GM23248 (cell line): ENCODE results near the gene EVC. TPM values are rescaled to one million over a fixed set of nuclear protein-coding genes. Genes with fewer than 3 reads are reported as not detected.

Experiments
- DNase-seq: peaks from one replicate; pipeline ENCODE4 v3.0.0-alpha.2; 2015
- H2AFZ ChIP-seq: fragments of 200-600 bp; sonication (generic); 2 replicates; pipeline ENCODE4 v1.6.1; 2016; ENCODE audit warnings: antibody characterized with exemption
- H3F3A ChIP-seq: fragments of 200-600 bp; sonication (generic); 2 replicates; pipeline ENCODE4 v1.6.1; 2016; ENCODE audit warnings: mild to moderate bottlenecking, antibody characterized with exemption, mixed run types; ENCODE audit not compliant: insufficient read depth
- H3K27ac ChIP-seq: fragments of 200-600 bp; sonication (generic); 2 replicates; pipeline ENCODE4 v1.5.1; 2016; ENCODE audit warnings: mild to moderate bottlenecking
- H3K27me3 ChIP-seq: fragments of 200-600 bp; sonication (generic); replicated peaks from 2 replicates; pipeline ENCODE4 v1.6.1; 2016; ENCODE audit warnings: mild to moderate bottlenecking; ENCODE audit not compliant: insufficient read depth
- H3K36me3 ChIP-seq: fragments of 200-600 bp; sonication (generic); 2 replicates; pipeline ENCODE4 v1.6.1; 2016; ENCODE audit warnings: low read depth, mild to moderate bottlenecking
- H3K4me1 ChIP-seq: fragments of 200-600 bp; sonication (generic); 2 replicates; pipeline ENCODE4 v1.6.1; 2016; ENCODE audit warnings: mild to moderate bottlenecking; ENCODE audit not compliant: insufficient read depth
- H3K4me2 ChIP-seq: fragments of 200-600 bp; sonication (generic); one replicate; pipeline ENCODE4 v1.6.1; 2016; ENCODE audit warnings: mild to moderate bottlenecking; ENCODE audit not compliant: unreplicated experiment
- H3K4me3 ChIP-seq: fragments of 200-600 bp; sonication (generic); 2 replicates; pipeline ENCODE4 v1.5.1; 2016; ENCODE audit warnings: mild to moderate bottlenecking
- H3K79me2 ChIP-seq: fragments of 200-600 bp; sonication (generic); 2 replicates; pipeline ENCODE4 v1.6.1; 2016; ENCODE audit warnings: mild to moderate bottlenecking; ENCODE audit not compliant: insufficient read depth
- H3K9ac ChIP-seq: fragments of 200-600 bp; sonication (generic); 2 replicates; pipeline ENCODE4 v1.6.1; 2016; ENCODE audit warnings: mild to moderate bottlenecking
- H3K9me2 ChIP-seq: fragments of 200-600 bp; sonication (generic); 2 replicates; pipeline ENCODE4 v1.6.1; 2016; ENCODE audit warnings: mixed run types, mild to moderate bottlenecking, moderate library complexity; ENCODE audit not compliant: insufficient read depth
- H3K9me3 ChIP-seq: fragments of 200-600 bp; sonication (generic); one replicate; pipeline ENCODE4 v1.6.1; 2017; ENCODE audit warnings: low read depth
- H4K20me1 ChIP-seq: fragments of 200-600 bp; sonication (generic); 2 replicates; pipeline ENCODE4 v1.6.0; 2016; ENCODE audit not compliant: insufficient read depth
- EZH2 ChIP-seq: fragments of 200-600 bp; sonication (generic); IDR thresholded peaks from 2 replicates; pipeline ENCODE4 v1.6.1; 2018; ENCODE audit warnings: antibody characterized with exemption, mild to moderate bottlenecking; ENCODE audit not compliant: insufficient read depth, poor library complexity, severe bottlenecking
- EZH2phosphoT487 ChIP-seq: fragments of 200-600 bp; sonication (generic); IDR thresholded peaks from 2 replicates; pipeline ENCODE4 v1.6.1; 2018; ENCODE audit warnings: antibody characterized with exemption, moderate library complexity, mild to moderate bottlenecking, low read depth; ENCODE audit not compliant: insufficient read depth
- WGBS, 2 experiments: methylation state at CpG; one replicate each; pipeline ENCODE4 v1.1.6; 2015 to 2017; ENCODE audit warnings: low lambda C conversion rate in 2 of 2, low coverage in 1 of 2; ENCODE audit errors: missing lambda C conversion rate in 2 of 2; 5-methylcytosine and 5-hydroxymethylcytosine counted together
- in situ Hi-C: fragments of 300-500 bp; cut with MboI; formaldehyde crosslinking; loops from 2 replicates; pipeline ENCODE4 v1.15.0; 2020
- polyA plus RNA-seq: library from polyadenylated mRNA; unstranded; fragments of >200 nt; fragmentation: Nextera tagmentation; extraction: Ambion mirVana; gene quantifications from 2 replicates; pipeline ENCODE4 v1.2.1, GENCODE V29; 2016
- total RNA-seq: library from RNA; depleted of rRNA; stranded (reverse); fragments of >200 nt; shearing (Covaris generic); gene quantifications from 2 replicates; pipeline ENCODE4 v1.2.3, GENCODE V29; 2014

EVC gene
- total and polyA plus RNA-seq, 2 experiments from 2014 or later: 4.0 to 56.2 TPM

DNA sequence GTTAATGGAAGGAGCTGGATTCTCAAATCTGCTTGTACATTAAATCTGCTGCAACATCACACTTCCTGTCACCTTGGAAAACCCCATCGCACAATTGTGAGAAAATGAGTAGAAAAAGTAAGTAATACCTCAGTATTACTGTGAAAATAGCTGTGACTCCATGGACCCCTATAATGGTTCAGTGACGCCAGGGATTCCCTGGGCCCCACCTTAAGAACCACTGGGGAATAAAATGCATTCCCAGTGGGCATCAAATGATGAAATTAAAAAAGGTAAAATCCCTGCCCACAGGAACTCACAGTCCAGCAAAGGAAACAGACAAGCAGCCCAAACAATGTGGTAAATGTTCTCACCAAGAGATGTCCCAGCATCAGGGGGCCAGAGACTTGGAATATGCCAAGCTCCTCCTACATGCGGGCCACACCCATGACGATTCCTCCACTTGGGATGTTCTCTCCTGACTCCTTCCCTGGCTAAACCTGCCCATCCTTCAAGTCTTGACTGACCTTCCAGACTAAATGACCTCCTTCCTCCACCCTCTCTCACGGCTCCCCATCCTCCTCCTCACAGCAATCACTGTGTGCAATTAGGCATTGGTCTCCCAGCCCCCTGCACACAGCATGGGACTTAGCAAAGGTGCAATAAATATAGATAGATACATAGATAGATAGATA lies 5.2 kb upstream of the EVC start:
- DNase-seq: no peak
- TF ChIP-seq EZH2phosphoT487 (no peak), EZH2 (no peak)

DNA sequence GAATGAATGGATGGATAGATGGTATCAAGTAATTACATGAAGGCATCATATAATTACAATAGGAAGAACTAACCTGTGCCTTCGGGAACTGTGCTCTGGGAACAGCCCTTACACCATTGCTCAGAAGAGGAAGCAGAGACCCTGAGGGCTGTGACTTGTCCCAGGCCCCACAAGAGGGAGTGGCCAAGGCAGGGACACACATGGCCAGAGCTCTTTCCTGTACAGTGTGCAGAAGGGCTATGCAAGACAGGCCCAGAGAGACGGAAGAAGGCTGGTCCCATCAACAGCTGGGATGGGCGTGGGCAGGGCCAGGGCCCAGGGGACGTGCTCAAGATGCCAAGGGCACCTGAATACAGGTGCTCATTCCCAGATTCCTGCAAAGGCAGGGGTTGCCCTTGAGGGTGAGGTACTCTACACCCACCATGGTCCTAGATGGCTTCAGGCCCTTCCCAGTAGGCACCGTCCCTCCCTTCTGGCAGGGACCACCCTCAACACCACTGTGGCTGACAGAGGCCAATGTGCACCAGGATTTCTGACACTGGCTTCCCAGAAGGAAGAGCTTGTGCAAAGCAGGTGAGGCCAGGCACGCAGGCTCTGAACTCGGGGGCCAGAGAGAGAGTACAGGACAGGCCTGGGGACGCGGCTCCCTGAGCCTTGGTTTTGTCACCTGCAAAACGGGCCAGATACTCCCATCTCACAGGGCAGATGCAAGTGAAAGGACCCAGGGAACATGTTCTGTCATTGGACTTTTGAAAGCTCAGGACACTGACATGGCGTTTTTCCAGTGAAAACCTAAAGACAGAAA lies 4.3 kb upstream of the EVC start:
- Histone ChIP-seq H3K27ac (no peak overlapping the region), H3K79me2 (peaks cover 48% of the 10 kb centered on the region), H4K20me1 (no peaks in the 10 kb centered on the region), H3K9me3 (no peaks in the 10 kb centered on the region), H3K4me2 (peak overlapping the region; percentile 86), H3K27me3 (no peaks in the 10 kb centered on the region), H3F3A (peaks cover 21% of the 10 kb centered on the region), H3K9me2 (no peaks in the 10 kb centered on the region), H2AFZ (no peak overlapping the region), H3K9ac (no peak overlapping the region), H3K4me1 (peaks cover 30% of the 10 kb centered on the region), H3K36me3 (peaks cover 5% of the 10 kb centered on the region; the same call in 1 of the 2 replicates), H3K4me3 (peak overlapping the region; percentile 76; the same call in 1 of the 2 replicates)
- in situ Hi-C loops: no loop called here
- 91 to 93% methylated on average over 11 of the region's 11 CpGs for WGBS, 2 experiments
- DNase-seq: no peak
- no peak for TF ChIP-seq EZH2phosphoT487
- TF ChIP-seq EZH2: no peak

More for the DNA sequence above, 5.2 kb upstream of the EVC start:
- H3K9ac ChIP-seq: no peak overlapping the region
- no peak overlapping the region for H2AFZ ChIP-seq
- H4K20me1 ChIP-seq: no peaks in the 10 kb centered on the region
- WGBS, 2 experiments: 52 to 64% methylated on average over 5 of the region's 5 CpGs
- H3K4me3 ChIP-seq: no peak overlapping the region
- H3K9me3 ChIP-seq: no peaks in the 10 kb centered on the region
- no peak overlapping the region for H3K4me2 ChIP-seq
- H3K79me2 ChIP-seq: peaks cover 50% of the 10 kb centered on the region
- no peak overlapping the region for H3K27ac ChIP-seq
- H3F3A ChIP-seq: peaks cover 20% of the 10 kb centered on the region
- H3K36me3 ChIP-seq: peaks cover 5% of the 10 kb centered on the region; the same call in 1 of the 2 replicates
- in situ Hi-C loops: no loop called here
- H3K4me1 ChIP-seq: peaks cover 30% of the 10 kb centered on the region
- no peaks in the 10 kb centered on the region for H3K9me2 ChIP-seq
- H3K27me3 ChIP-seq: no peaks in the 10 kb centered on the region

DNA sequence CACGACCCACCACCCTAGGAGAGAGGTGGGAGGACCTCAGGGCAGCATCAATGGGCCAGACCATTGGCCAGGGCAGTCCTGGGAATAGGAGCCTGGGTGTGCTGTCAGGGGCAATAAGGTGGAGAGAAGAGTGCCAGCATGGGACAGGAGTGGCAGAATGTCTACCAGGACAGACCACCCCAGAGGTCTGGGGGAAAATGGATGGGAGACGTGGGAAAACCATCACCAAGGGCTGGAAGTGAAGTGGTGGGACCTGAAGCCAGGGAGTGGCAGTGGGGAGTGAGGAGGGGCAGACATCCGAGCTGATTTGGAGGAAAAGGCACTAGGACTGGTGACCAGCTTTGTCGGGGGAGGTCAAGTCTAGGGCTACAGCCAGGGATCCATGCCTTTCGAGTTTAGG lies 3.6 kb upstream of the EVC start:
- no peaks in the 10 kb centered on the region for H3K27me3 ChIP-seq
- no peaks in the 10 kb centered on the region for H3K9me2 ChIP-seq
- peak overlapping the region; percentile 86 for H3K4me2 ChIP-seq
- DNase-seq: no peak
- H4K20me1 ChIP-seq: no peaks in the 10 kb centered on the region
- in situ Hi-C loops: no loop called here
- 25 to 36% methylated on average over 5 of the region's 5 CpGs for WGBS, 2 experiments
- H3K27ac ChIP-seq: no peak overlapping the region
- H3K9ac ChIP-seq: peak overlapping the region; percentile 90
- H3F3A ChIP-seq: peaks cover 27% of the 10 kb centered on the region
- TF ChIP-seq EZH2 (no peak), EZH2phosphoT487 (no peak)
- no peaks in the 10 kb centered on the region for H3K9me3 ChIP-seq
- peaks cover 5% of the 10 kb centered on the region; the same call in 1 of the 2 replicates for H3K36me3 ChIP-seq
- peaks cover 48% of the 10 kb centered on the region for H3K79me2 ChIP-seq
- H3K4me1 ChIP-seq: peaks cover 34% of the 10 kb centered on the region
- H2AFZ ChIP-seq: peak overlapping the region; percentile 86
- peak overlapping the region; percentile 76 for H3K4me3 ChIP-seq

DNA sequence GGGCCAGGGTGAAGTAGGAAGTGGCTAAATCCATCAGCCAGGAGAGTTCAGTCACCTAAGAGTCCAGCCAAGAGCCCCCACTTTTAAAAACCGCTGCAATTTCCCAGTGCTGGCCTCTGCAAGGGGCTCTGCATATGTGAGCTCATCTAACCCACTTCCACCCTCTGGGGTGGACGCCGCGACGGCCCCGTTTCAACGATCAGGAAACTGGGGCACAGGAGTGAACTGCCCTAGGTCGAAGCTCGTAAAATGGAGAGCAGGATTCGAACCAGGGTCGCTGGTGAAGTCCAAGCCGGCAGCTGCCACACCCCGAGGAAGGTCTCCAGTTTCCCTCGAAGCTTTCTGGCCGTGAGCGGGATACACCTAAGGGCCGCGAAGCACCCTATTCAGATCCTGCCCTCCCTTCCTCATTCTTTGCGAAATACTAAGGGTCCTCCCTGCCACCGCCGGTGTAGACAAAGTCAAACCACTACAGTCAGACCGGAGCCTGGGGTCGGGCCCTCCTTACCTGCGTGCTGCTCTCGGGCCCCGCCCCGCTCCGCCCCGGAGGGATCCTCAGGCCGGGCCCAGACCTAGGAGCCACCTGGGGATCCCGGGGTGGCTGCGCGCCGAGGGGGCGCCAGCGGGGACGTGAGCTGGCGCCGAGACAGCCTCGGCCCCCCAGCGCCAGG lies 3.1 kb upstream of the EVC start:
- Histone ChIP-seq H3K36me3 (no peaks in the 10 kb centered on the region), H3K9me3 (no peaks in the 10 kb centered on the region), H3K4me3 (peak overlapping the region; percentile 76), H3K4me1 (peaks cover 40% of the 10 kb centered on the region), H2AFZ (peak overlapping the region; percentile 86), H3K27ac (peak overlapping the region; percentile 31), H3K27me3 (no peaks in the 10 kb centered on the region), H3K79me2 (peaks cover 48% of the 10 kb centered on the region), H3K9me2 (no peaks in the 10 kb centered on the region), H3K4me2 (peak overlapping the region; percentile 86), H3K9ac (peak overlapping the region; percentile 90), H4K20me1 (no peaks in the 10 kb centered on the region), H3F3A (peaks cover 32% of the 10 kb centered on the region)
- TF ChIP-seq EZH2phosphoT487 (no peak), EZH2 (no peak)
- peak; percentile 48 for DNase-seq
- in situ Hi-C loops: no loop called here
- WGBS, 2 experiments: 2 to 3% methylated on average over 27 to 34 of the region's 41 CpGs
